GM12801 (cell line): ENCODE results near the gene CCNT1.

ENCODE experiments used
- CTCF ChIP-seq: IDR thresholded peaks from one replicate; pipeline ENCODE4 v1.5.1; 2011; ENCODE audit warnings: control low read depth; ENCODE audit not compliant: insufficient read length; ENCODE audit errors: extremely low read depth

The CCNT1 gene

GRCh38 chr12:48688836-48689235, 27.7 kb downstream of the CCNT1 start:
- no peak for TF ChIP-seq CTCF

GRCh38 chr12:48687592-48687991, 28.9 kb downstream of the CCNT1 start:
- no peak for TF ChIP-seq CTCF

GRCh38 chr12:48686615-48687334, 29.7 kb downstream of the CCNT1 start:
- no peak for TF ChIP-seq CTCF

GRCh38 chr12:48686037-48686595, 30.4 kb downstream of the CCNT1 start:
- no peak for TF ChIP-seq CTCF

- TF ChIP-seq CTCF: no peak
Measured at GRCh38 chr12:48683534-48683933, 33.0 kb downstream of the CCNT1 start.

- TF ChIP-seq CTCF: no peak
Measured at GRCh38 chr12:48682927-48683326, 33.6 kb downstream of the CCNT1 start.

GRCh38 chr12:48681710-48682532, 34.6 kb downstream of the CCNT1 start, which contains the start of gene KANSL2:
Gene KANSL2 (minus strand): TSS chr12:48682238. CDS start chr12:48681632, 606 bp downstream.
- TF ChIP-seq CTCF: no peak
